SH-SY5Y (cell line): ENCODE results near the gene NR4A1.

Source experiments
- GATA2 ChIP-seq: IDR thresholded peaks from 2 replicates; pipeline ENCODE4 v1.6.1; 2011; ENCODE audit warnings: mild to moderate bottlenecking, low read depth, low read length
- GATA3 ChIP-seq: IDR thresholded peaks from 2 replicates; pipeline ENCODE4 v1.6.1; 2011; ENCODE audit warnings: low read depth, mild to moderate bottlenecking, low read length, moderate library complexity

NR4A1 gene

DNA sequence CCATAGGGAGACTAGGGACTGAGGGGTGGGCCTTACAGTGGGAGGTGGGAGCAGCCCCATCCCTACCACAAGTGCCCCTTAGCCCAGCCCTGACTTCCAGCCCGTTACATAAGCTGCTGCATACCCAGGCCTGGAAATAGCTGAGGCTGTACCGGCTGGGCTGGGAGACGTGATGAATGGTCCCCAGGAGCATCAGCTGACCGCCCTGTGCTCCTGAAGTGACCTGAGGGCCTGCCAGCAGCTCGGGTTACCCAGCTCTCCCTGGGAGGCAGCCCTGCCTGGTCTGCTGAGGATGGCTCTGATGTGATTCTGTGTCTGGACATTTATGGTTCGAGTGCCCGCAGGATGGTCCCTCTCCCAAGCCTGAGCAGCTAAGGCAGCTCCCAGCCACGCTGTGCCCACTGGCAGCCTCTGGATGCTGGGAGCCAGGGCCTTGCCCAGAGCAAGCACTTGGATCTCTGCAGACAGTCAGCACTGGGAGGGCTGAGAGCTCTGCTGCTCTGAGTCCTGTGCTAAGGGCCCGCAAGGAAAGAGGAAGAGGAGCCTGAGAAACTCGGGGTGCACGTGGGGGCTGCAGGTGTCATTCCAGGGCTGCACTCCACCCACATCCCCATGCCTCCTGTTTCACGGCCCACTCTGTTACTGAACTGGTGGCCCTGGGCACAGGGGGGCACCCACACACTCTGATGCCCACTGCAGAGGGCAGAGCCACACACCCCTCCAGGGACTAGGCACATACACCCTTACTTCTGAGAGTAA, 24.0 kb upstream of the NR4A1 start:
- no peak for TF ChIP-seq GATA2
- no peak for TF ChIP-seq GATA3

GRCh38 chr12:52029685-52030084, 21.6 kb upstream of the NR4A1 start:
- no peak for TF ChIP-seq GATA3
- TF ChIP-seq GATA2: no peak

DNA sequence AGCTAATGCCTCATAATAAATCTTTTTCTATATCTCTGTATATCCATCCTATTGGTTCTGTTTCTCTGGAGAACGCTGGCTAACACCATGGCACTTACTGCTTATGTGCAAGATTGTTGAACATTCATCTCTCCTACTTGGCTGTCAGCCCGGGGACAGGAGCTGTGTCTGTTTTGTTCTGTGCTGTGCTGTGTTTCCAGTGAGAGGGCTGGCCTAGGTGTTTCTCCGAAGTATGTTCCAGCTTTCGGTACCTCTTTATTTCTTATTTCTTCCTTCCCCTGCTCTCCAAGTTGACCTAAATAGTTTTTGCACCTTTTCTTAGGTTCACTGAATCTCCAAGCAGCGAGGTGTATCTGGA, 18.8 kb upstream of the NR4A1 start:
- TF ChIP-seq GATA2: no peak
- TF ChIP-seq GATA3: no peak

GRCh38 chr12:52032804-52033445, 18.3 kb upstream of the NR4A1 start:
- TF ChIP-seq GATA2: peak; percentile 67
- no peak for TF ChIP-seq GATA3

DNA sequence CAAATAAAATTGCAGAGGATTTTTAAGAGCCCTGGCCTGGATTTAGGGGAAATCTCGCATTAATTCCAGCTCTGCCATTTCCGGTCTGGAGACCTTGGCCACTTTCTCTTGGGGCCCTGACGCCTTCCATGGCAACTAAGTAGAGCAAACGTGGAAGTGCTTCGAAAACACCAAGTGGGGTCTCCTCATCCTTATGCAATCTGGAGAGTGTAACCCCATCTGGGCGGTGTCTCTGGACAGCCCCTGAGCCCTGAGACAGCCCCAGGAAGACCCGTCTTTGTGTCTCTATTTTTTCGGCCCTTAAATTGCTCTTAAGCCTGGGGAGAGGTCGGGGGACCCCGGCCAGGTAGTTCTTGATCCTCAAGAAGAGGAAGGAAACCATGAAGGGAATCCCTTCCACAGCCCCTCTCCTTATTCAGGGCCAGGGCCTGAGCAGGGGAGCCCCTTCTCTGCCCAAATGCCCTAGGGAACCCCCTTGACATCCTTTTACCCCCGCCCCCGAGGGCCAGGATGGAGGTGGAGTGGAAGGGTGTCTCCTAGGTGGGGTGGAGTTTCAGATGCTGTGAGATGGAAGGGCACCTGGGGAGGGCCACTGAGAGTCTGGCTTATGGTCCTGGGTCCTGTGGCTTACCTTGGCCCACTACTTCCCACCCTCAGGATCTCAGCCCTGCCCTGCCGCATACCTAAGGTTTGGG, 17.6 kb upstream of the NR4A1 start:
- TF ChIP-seq GATA2: no peak
- TF ChIP-seq GATA3: no peak

DNA sequence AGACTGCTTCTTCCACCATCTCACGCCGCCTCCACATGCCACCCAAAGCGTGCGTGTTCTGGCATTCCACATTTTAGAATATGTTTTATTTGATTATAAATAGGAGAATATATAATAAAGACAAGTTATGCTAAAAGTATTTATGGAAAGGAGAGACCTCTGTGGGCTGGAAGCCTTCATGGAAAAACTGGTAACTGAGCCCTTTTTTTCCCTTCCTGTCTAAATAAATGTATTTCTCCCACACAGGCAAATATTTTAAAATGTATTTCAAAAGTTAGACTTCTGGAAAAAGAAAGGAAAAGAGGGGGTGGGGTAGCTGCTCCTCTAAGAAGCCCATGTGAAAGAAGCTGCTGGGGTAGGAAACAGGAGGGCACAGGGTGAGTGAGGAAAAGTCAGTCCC, 16.1 kb upstream of the NR4A1 start:
- TF ChIP-seq GATA3 (no peak), GATA2 (no peak)

- TF ChIP-seq GATA2 (no peak), GATA3 (no peak)
Measured at GRCh38 chr12:52035926-52036325, 15.3 kb upstream of the NR4A1 start.

DNA sequence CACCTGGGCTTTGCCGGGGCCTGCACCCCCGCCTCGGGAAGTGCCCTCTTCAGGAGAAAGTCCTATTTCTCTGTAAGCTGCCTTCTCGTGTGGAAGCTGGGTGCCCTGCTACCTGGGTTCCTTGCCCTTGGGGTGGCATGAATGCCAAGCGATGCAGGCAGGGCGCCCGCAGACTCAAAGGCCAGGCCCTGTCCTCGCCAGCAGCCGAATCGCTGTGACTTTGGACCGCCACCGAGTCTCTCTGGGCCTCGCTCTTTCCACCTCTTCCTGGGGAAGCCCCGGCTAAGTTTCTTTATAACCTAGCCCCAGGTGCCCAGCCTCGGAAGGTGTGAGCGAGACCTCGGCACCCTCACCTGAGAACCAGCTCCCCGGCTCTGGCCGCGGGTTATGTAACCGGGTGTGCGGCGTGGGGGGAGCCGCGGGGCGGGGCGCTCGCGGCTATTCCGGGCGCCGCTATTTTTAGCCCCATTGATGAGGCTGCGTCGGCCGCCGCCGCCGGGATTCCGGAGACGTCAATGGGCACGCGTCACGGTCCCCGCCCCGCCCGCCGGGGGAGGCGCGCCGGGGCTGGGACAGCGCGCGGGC, 14.6 kb upstream of the NR4A1 start:
- TF ChIP-seq GATA2: no peak

DNA sequence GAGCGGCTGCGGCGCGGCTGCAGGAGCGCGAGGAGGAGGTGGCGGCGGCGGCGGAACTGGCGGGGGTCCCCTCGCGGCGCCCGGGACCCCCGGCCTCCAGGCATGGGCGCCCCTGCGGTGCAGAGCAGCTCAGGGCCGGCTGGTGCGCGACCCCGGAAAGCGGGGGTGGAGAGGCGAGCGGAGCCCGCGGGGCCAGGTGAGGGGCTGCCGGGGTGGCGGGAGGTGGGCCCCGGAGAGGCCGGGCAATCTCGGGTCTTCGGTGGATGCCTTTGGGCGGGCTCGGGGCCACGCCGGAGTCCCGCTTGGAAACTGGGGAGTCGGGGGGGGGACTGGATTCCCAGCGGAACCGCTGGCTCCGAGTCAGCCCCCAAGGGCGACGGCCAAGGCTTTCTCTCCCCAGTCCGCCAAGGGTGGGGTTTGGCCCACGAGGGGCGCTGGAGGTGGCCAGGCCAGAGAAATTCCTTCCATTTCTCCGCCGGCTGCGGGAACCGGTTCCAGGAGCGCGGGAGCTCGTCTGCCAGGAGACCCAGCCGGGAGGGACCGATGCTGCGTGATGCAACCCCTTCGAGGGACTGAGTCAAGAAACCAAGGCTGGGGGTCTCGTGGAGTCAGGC, 13.9 kb upstream of the NR4A1 start:
- TF ChIP-seq GATA3 (no peak), GATA2 (no peak)

DNA sequence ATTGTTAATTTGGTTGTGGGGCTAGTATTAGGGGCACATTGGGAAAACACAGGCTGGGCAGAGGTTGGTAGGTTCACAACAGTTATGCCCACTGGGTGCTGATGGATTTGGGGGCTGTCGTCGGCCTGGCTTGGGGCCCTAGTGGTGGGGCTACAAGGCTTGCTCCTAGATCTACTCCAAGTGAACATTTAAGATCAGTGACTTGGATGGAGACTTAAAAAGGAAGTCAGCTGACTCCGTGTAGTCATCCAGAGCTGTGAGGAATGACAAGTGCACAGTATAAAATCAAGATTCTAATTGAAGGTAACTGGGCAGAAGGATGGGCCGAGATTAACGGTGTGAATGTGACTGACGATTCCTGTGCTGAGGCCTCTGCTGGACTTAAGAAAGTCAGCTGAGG, 12.8 kb upstream of the NR4A1 start:
- TF ChIP-seq GATA2 (no peak), GATA3 (no peak)

- no peak for TF ChIP-seq GATA3
- no peak for TF ChIP-seq GATA2
Measured at GRCh38 chr12:52041035-52041434, 10.2 kb upstream of the NR4A1 start.

- TF ChIP-seq GATA3 (no peak), GATA2 (no peak)
Measured at GRCh38 chr12:52041695-52042123, 9.5 kb upstream of the NR4A1 start.

GRCh38 chr12:52042706-52043385, 8.4 kb upstream of the NR4A1 start:
- TF ChIP-seq GATA2 (no peak), GATA3 (no peak)

DNA sequence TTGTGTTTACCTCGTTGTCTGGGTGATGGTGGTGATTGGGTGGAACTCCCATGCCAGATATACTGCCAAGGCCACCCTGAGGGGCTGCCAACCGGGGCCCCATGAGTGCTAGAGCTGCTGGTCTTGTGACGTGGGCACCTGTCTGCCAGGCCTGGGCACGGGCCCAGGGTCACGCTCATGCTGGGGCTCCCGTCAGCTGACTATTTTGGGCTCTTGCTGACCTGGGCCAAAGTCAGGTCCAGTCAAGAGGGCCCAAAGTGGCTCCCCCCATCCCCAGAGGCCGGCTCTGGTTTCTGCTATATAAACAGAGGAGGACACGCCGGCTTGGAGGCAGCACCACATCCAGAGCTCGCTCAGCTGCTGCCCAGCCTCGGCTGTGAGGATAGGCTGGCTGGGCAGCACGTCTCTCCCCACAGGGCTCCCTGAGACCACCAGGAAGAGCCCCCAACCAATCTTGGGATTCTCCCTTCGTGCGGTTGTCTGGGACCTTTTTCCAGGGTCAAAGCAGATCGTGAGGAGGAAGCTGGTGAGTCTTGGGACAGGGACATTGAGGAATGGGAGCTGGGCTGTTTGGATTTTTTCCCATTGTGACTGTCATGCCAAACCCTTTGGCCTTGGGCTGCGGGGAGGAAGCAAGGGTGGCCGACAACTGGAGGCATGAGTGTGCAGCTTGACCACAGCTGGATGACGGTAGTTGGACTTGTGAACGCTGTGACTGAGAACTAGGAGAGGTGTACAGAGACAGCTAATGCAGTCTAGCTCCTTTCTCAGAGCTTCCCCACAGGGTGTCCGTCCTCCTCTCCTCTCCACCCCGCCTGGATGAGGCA, 7.6 kb upstream of the NR4A1 start:
- TF ChIP-seq GATA2: no peak
- no peak for TF ChIP-seq GATA3
